ENCODE measurements around the gene PTPRD.

- TF ChIP-seq POLR2AphosphoS5 (IDR thresholded peaks at IDR 0.05; ENCODE audit: borderline replicate concordance, low read depth, low read length) (no peak), EZH2 (IDR thresholded peaks at IDR 0.05) (no peak), FOXP2 (optimal IDR thresholded peaks at IDR 0.05; ENCODE audit: control extremely low read depth, extremely low read length, insufficient read depth) (no peak)
These were observed 838.3 kb downstream of the PTPRD start for GRCh38 chr9:9774471-9774870.
